NB4 (cell line): ENCODE results near the gene PITPNC1.

ENCODE experiments used
- POLR2A ChIP-seq: IDR thresholded peaks from 2 replicates; pipeline ENCODE4 v1.6.1; 2011; ENCODE audit warnings: mild to moderate bottlenecking; ENCODE audit not compliant: insufficient read length; ENCODE audit errors: extremely low read depth
- TF ChIP-seq, protein P1 (sequence below): IDR thresholded peaks from one replicate; pipeline ENCODE4 v1.5.1; 2012; ENCODE audit warnings: low read depth, low read length

DNA sequence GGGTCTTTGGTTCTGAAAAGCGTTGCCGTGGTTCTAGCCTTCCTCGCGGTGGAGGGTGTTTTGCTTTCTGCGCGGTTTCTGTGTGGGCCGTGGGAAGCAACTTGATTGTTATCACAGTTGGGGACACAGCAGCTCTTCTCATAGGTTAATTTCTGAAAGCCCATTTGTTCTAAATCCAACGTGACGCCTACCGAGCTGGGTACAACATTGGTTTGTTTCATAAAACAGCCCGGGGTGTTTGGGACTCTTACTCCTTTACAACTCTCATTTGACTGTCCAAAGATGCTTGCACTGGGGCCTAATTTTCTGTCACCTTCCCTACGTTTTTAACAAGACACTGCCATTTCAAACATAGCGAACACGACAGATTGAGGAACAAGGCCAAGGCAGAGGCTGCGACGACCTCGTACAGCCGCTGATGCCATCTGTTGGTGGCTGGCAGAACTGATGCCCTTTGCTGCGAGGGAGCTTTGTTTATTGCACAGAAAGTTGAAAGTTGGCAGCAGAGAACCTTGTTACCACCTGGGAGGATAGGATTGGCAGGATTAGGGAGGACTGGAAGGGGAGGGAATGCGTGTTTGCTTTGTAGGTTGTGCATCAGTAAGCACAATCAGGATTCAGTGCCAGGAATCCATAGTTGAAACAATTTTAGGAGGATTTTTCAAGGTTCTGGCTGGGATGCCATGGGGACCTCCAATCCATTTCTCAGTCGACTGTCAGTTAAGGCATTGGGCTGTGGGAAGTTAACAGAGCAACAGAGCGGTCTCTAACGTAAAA, 98.3 kb downstream of the PITPNC1 start:
- TF ChIP-seq, protein P1, sequence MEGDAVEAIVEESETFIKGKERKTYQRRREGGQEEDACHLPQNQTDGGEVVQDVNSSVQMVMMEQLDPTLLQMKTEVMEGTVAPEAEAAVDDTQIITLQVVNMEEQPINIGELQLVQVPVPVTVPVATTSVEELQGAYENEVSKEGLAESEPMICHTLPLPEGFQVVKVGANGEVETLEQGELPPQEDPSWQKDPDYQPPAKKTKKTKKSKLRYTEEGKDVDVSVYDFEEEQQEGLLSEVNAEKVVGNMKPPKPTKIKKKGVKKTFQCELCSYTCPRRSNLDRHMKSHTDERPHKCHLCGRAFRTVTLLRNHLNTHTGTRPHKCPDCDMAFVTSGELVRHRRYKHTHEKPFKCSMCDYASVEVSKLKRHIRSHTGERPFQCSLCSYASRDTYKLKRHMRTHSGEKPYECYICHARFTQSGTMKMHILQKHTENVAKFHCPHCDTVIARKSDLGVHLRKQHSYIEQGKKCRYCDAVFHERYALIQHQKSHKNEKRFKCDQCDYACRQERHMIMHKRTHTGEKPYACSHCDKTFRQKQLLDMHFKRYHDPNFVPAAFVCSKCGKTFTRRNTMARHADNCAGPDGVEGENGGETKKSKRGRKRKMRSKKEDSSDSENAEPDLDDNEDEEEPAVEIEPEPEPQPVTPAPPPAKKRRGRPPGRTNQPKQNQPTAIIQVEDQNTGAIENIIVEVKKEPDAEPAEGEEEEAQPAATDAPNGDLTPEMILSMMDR: peak; percentile 95
- no peak for TF ChIP-seq POLR2A
